ENCODE data around the gene ITSN1.

ITSN1 gene

GRCh38 chr21:33869873-33870272 lies 227.6 kb downstream of the ITSN1 start:
- TF ChIP-seq NFIC (IDR thresholded peaks at IDR 0.05) = no peak
- no peak for TF ChIP-seq USF1 (IDR thresholded peaks at IDR 0.05)

- TF ChIP-seq NFIC (IDR thresholded peaks at IDR 0.05) = no peak
- TF ChIP-seq EGR1 (IDR thresholded peaks at IDR 0.05) = no peak
- TF ChIP-seq EP300 (IDR thresholded peaks at IDR 0.05; ENCODE audit: borderline replicate concordance) = no peak
- TF ChIP-seq TCF12 (IDR thresholded peaks at IDR 0.05; ENCODE audit: low read depth) = no peak
- no peak for TF ChIP-seq CREB1 (IDR thresholded peaks at IDR 0.05; ENCODE audit: low read depth)
- TF ChIP-seq TEAD4 (IDR thresholded peaks at IDR 0.05) = no peak
- TF ChIP-seq MAX (IDR thresholded peaks at IDR 0.05) = no peak
- no peak for TF ChIP-seq CEBPB (IDR thresholded peaks at IDR 0.05)
- no peak for TF ChIP-seq YY1 (IDR thresholded peaks at IDR 0.05; ENCODE audit: low read depth)
- no peak for TF ChIP-seq TAF1 (IDR thresholded peaks at IDR 0.05; ENCODE audit: low read depth)
- TF ChIP-seq ZBTB7A (IDR thresholded peaks at IDR 0.05; ENCODE audit: low read depth) = no peak
- no peak for TF ChIP-seq FOXM1 (IDR thresholded peaks at IDR 0.05; ENCODE audit: borderline replicate concordance, low read depth)
- no peak for TF ChIP-seq USF1 (IDR thresholded peaks at IDR 0.05)
- no peak for TF ChIP-seq RAD21 (IDR thresholded peaks at IDR 0.05; ENCODE audit: low read depth)
- TF ChIP-seq REST (IDR thresholded peaks at IDR 0.05; ENCODE audit: low read depth) = no peak
Observed at GRCh38 chr21:33870768-33871167, 228.5 kb downstream of the ITSN1 start.

- TF ChIP-seq MAX (IDR thresholded peaks at IDR 0.05) (no peak), EGR1 (IDR thresholded peaks at IDR 0.05) (no peak), ZBTB7A (IDR thresholded peaks at IDR 0.05; ENCODE audit: low read depth) (no peak), TAF1 (IDR thresholded peaks at IDR 0.05; ENCODE audit: low read depth) (no peak), TCF12 (IDR thresholded peaks at IDR 0.05; ENCODE audit: low read depth) (no peak), NFIC (IDR thresholded peaks at IDR 0.05) (no peak), RAD21 (IDR thresholded peaks at IDR 0.05; ENCODE audit: low read depth) (no peak), TEAD4 (IDR thresholded peaks at IDR 0.05) (no peak), CREB1 (IDR thresholded peaks at IDR 0.05; ENCODE audit: low read depth) (no peak), REST (IDR thresholded peaks at IDR 0.05; ENCODE audit: low read depth) (no peak), CEBPB (IDR thresholded peaks at IDR 0.05) (no peak), YY1 (IDR thresholded peaks at IDR 0.05; ENCODE audit: low read depth) (no peak), EP300 (IDR thresholded peaks at IDR 0.05; ENCODE audit: borderline replicate concordance) (no peak), FOXM1 (IDR thresholded peaks at IDR 0.05; ENCODE audit: borderline replicate concordance, low read depth) (no peak), USF1 (IDR thresholded peaks at IDR 0.05) (no peak)
Observed at GRCh38 chr21:33871171-33871570, 228.9 kb downstream of the ITSN1 start.

GRCh38 chr21:33872881-33873515 lies 230.7 kb downstream of the ITSN1 start:
- TF ChIP-seq EGR1 (IDR thresholded peaks at IDR 0.05) = no peak

- no peak for TF ChIP-seq NFIC (IDR thresholded peaks at IDR 0.05)
- no peak for TF ChIP-seq CREB1 (IDR thresholded peaks at IDR 0.05; ENCODE audit: low read depth)
- TF ChIP-seq EP300 (IDR thresholded peaks at IDR 0.05; ENCODE audit: borderline replicate concordance) = no peak
- no peak for TF ChIP-seq USF1 (IDR thresholded peaks at IDR 0.05)
- TF ChIP-seq ZBTB7A (IDR thresholded peaks at IDR 0.05; ENCODE audit: low read depth) = no peak
- no peak for TF ChIP-seq CEBPB (IDR thresholded peaks at IDR 0.05)
- TF ChIP-seq EGR1 (IDR thresholded peaks at IDR 0.05) = no peak
- no peak for TF ChIP-seq FOXM1 (IDR thresholded peaks at IDR 0.05; ENCODE audit: borderline replicate concordance, low read depth)
- TF ChIP-seq TEAD4 (IDR thresholded peaks at IDR 0.05) = no peak
- TF ChIP-seq REST (IDR thresholded peaks at IDR 0.05; ENCODE audit: low read depth) = no peak
- no peak for TF ChIP-seq MAX (IDR thresholded peaks at IDR 0.05)
- no peak for TF ChIP-seq TAF1 (IDR thresholded peaks at IDR 0.05; ENCODE audit: low read depth)
- TF ChIP-seq RAD21 (IDR thresholded peaks at IDR 0.05; ENCODE audit: low read depth) = no peak
Observed at GRCh38 chr21:33874161-33874560, 231.9 kb downstream of the ITSN1 start.

Data from Ishikawa (cell line).